ENCODE measurements around the gene FBXO10. TPM values are rescaled to one million over a fixed set of nuclear protein-coding genes. Genes with fewer than 3 reads are reported as not detected.

The FBXO10 gene
- total RNA-seq, 5 donors from 2014 or later (not counting 1 experiment from before 2014, with no cell fraction given): 2.9 to 5.0 (median 3.8) TPM

Other genes starting within 250 kb of the FBXO10 start
- gene GRHPR, start 153.7 kb downstream of the FBXO10 start, total RNA-seq: 10 to 100 TPM; 33.3 to 63.8 (median 43.9) TPM
- 10 to 100 TPM; 12.5 to 14.3 (median 13.3) TPM for gene ZBTB5, start 110.9 kb downstream of the FBXO10 start, total RNA-seq
- 10 to 100 TPM; 31.5 to 37.4 (median 35.0) TPM for gene POLR1E, start 90.4 kb downstream of the FBXO10 start, total RNA-seq
- gene TOMM5, start 16.2 kb upstream of the FBXO10 start, total RNA-seq: 10 to 100 TPM; 35.6 to 44.8 (median 42.1) TPM
- not detected for gene FRMPD1, start 74.6 kb upstream of the FBXO10 start, total RNA-seq
- 10 to 100 TPM; 17.8 to 25.6 (median 21.6) TPM for gene TRMT10B, start 177.4 kb upstream of the FBXO10 start, total RNA-seq
- 10 to 100 TPM; 40.0 to 64.2 (median 59.2) TPM for gene EXOSC3, start 208.7 kb upstream of the FBXO10 start, total RNA-seq
- 10 to 100 TPM; 18.4 to 20.9 (median 19.2) TPM for gene DCAF10, start 224.4 kb upstream of the FBXO10 start, total RNA-seq

Measured in T-cell (primary cell).